ENCODE data around the gene TRIO.

TRIO gene

DNA sequence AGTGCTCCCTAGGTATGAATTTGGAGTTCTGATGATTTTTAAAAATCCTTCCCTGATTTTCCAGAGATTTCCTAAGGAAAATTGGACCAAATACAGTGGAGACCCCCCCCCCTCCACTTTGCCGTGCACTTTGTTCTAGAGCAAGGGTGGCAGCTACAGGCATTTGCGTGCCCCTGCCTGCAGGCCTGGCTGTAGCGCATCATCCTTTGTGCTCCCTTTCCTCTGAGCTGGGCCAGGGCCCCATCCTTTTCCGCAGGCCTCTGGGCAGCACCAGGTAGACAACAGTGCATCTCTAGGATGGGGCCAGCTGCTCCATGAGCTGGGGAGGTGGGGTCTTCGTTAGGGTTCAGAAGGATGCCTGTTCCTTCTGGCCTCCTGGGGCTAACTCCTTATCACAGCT is 39.6 kb downstream of the TRIO start:
- DNase-seq = no peak
- Histone ChIP-seq H3K4ac (ENCODE audit: low read depth, low read length) (no peak overlapping the region), H4K8ac (ENCODE audit: low read depth, low read length) (no peak overlapping the region), H2AK5ac (ENCODE audit: low read length) (no peak overlapping the region), H2BK5ac (ENCODE audit: low read length) (no peak overlapping the region), H3K36me3 (ENCODE audit: control insufficient read depth, insufficient read depth, low read length) (no peaks in the 10 kb centered on the region), H3K4me1 (ENCODE audit: control insufficient read depth, low read depth, low read length) (peaks cover 24% of the 10 kb centered on the region), H3K27ac (ENCODE audit: low read depth, low read length) (no peak overlapping the region), H3K27me3 (ENCODE audit: insufficient read depth, low read length, poor library complexity) (no peaks in the 10 kb centered on the region), H3K79me1 (ENCODE audit: low read length) (peaks cover 19% of the 10 kb centered on the region), H3K9ac (ENCODE audit: low read length) (no peak overlapping the region), H3K56ac (ENCODE audit: low read length) (no peak overlapping the region), H3K79me2 (ENCODE audit: control insufficient read depth, insufficient read depth, low read length) (peaks cover 81% of the 10 kb centered on the region), H2BK120ac (ENCODE audit: low read depth, low read length) (no peak overlapping the region), H3K18ac (ENCODE audit: low read length) (no peak overlapping the region), H2BK15ac (replicated peaks; ENCODE audit: low read depth) (no peak overlapping the region), H4K5ac (ENCODE audit: low read length) (no peak overlapping the region), H3K4me2 (ENCODE audit: low read length) (no peak overlapping the region), H3K4me3 (ENCODE audit: low read length) (no peak overlapping the region), H3K23ac (ENCODE audit: low read length) (no peak overlapping the region)
- WGBS (ENCODE audit: extremely low coverage, insufficient coverage, low lambda C conversion rate) = no CpG with 5 or more reads among the region's 5 CpGs

DNA sequence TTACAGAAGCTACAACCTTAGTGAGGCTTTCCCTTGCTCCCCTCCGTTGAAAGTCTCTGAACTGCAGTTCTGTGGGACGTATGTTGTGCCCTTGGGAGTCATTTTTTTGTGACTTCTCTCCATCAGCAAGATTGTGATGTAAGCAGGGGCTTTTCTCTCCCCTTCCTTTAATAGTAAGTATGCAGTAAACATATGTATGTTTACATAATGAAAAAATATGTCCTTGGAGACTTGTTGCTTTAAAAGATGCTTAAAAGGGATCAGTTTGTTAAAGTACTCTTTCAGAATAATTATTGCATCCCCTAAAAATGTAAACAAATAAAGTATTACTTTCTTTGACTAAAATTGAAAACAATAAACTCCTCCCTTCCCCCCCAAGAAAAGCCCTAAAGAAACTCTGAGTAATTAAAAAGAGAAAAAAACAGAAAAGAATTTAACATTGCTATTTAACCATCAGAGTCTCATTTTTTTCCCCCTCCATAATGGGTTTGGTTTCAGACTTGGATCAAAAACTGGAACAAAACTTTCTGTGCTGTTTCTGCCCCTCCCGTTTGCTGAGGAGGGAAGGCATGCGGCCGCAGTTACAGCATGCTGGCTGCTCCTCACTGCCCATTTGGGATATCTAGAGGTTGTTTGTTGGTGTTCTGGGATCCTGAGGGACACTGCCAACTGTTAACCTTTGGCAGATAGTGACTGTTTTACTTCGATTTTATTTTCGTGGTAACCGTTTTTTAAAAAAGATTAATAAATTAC is 40.2 kb downstream of the TRIO start:
- Histone ChIP-seq H3K4me1 (ENCODE audit: control insufficient read depth, low read depth, low read length) (peaks cover 19% of the 10 kb centered on the region), H3K4ac (ENCODE audit: low read depth, low read length) (no peak overlapping the region), H3K9ac (ENCODE audit: low read length) (no peak overlapping the region), H2BK5ac (ENCODE audit: low read length) (no peak overlapping the region), H3K56ac (ENCODE audit: low read length) (peak overlapping the region; percentile 46), H2AK5ac (ENCODE audit: low read length) (no peak overlapping the region), H3K18ac (ENCODE audit: low read length) (no peak overlapping the region), H3K79me1 (ENCODE audit: low read length) (peaks cover 17% of the 10 kb centered on the region), H2BK120ac (ENCODE audit: low read depth, low read length) (no peak overlapping the region), H3K4me2 (ENCODE audit: low read length) (no peak overlapping the region), H3K36me3 (ENCODE audit: control insufficient read depth, insufficient read depth, low read length) (no peaks in the 10 kb centered on the region), H2BK15ac (replicated peaks; ENCODE audit: low read depth) (no peak overlapping the region), H3K4me3 (ENCODE audit: low read length) (no peak overlapping the region), H4K5ac (ENCODE audit: low read length) (no peak overlapping the region), H3K27me3 (ENCODE audit: insufficient read depth, low read length, poor library complexity) (no peaks in the 10 kb centered on the region), H3K23ac (ENCODE audit: low read length) (no peak overlapping the region), H4K8ac (ENCODE audit: low read depth, low read length) (no peak overlapping the region), H3K79me2 (ENCODE audit: control insufficient read depth, insufficient read depth, low read length) (peaks cover 81% of the 10 kb centered on the region), H3K27ac (ENCODE audit: low read depth, low read length) (no peak overlapping the region)
- no CpG with 5 or more reads among the region's 8 CpGs for WGBS (ENCODE audit: extremely low coverage, insufficient coverage, low lambda C conversion rate)
- no peak for DNase-seq

DNA sequence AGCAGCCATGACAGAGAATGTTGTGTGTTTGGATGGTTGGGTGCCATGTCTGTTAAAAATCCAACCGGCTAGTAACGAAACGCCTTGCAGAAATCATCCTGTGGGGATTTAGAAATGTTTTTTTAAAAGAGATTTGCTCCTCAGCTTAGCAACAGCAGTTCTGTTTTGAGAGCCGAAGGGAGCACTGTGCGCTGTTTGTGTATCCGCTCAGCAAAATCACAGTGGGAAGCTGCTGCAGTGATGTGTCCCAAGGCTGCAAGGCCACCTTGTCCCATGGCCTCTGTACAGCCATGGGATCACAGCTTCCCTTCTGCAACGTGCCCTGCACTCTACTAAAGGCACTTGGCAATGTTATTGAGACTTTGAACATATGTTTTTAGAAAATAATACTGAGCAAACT is 40.9 kb downstream of the TRIO start:
- Histone ChIP-seq H3K23ac (ENCODE audit: low read length) (no peak overlapping the region), H3K18ac (ENCODE audit: low read length) (no peak overlapping the region), H2AK5ac (ENCODE audit: low read length) (no peak overlapping the region), H4K8ac (ENCODE audit: low read depth, low read length) (no peak overlapping the region), H3K79me2 (ENCODE audit: control insufficient read depth, insufficient read depth, low read length) (peaks cover 83% of the 10 kb centered on the region), H3K36me3 (ENCODE audit: control insufficient read depth, insufficient read depth, low read length) (no peaks in the 10 kb centered on the region), H3K27ac (ENCODE audit: low read depth, low read length) (no peak overlapping the region), H3K27me3 (ENCODE audit: insufficient read depth, low read length, poor library complexity) (no peaks in the 10 kb centered on the region), H3K9ac (ENCODE audit: low read length) (no peak overlapping the region), H4K5ac (ENCODE audit: low read length) (no peak overlapping the region), H2BK5ac (ENCODE audit: low read length) (no peak overlapping the region), H3K56ac (ENCODE audit: low read length) (no peak overlapping the region), H3K4me1 (ENCODE audit: control insufficient read depth, low read depth, low read length) (peaks cover 16% of the 10 kb centered on the region), H3K4me3 (ENCODE audit: low read length) (no peak overlapping the region), H3K79me1 (ENCODE audit: low read length) (peaks cover 17% of the 10 kb centered on the region), H3K4me2 (ENCODE audit: low read length) (no peak overlapping the region), H2BK15ac (replicated peaks; ENCODE audit: low read depth) (no peak overlapping the region), H2BK120ac (ENCODE audit: low read depth, low read length) (no peak overlapping the region), H3K4ac (ENCODE audit: low read depth, low read length) (no peak overlapping the region)
- no CpG with 5 or more reads among the region's 7 CpGs for WGBS (ENCODE audit: extremely low coverage, insufficient coverage, low lambda C conversion rate)
- no peak for DNase-seq

DNA sequence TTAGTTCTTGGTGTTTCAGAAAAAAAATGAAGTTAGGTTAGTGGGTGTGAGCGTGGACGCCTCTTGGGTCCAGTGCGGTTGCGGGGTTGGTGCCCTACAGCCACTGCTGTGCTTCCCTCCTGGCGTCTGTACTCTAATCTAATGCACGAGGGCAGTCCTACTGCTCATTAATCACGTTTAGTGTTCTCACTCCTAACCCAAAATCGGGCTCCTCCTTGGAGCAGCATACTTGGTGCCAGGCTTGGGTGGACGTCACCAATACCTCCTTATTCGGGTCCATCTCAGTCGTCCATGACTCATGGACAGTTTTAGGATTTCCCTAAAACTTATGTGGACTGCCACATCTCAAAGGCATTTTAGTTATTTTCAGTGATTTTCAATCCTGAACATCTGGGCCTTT is 41.6 kb downstream of the TRIO start:
- Histone ChIP-seq H3K4me3 (ENCODE audit: low read length) (no peak overlapping the region), H3K79me1 (ENCODE audit: low read length) (peaks cover 19% of the 10 kb centered on the region), H3K23ac (ENCODE audit: low read length) (no peak overlapping the region), H2BK5ac (ENCODE audit: low read length) (no peak overlapping the region), H3K9ac (ENCODE audit: low read length) (no peak overlapping the region), H3K4me2 (ENCODE audit: low read length) (no peak overlapping the region), H4K8ac (ENCODE audit: low read depth, low read length) (no peak overlapping the region), H3K36me3 (ENCODE audit: control insufficient read depth, insufficient read depth, low read length) (no peaks in the 10 kb centered on the region), H3K4me1 (ENCODE audit: control insufficient read depth, low read depth, low read length) (peaks cover 14% of the 10 kb centered on the region), H3K27ac (ENCODE audit: low read depth, low read length) (no peak overlapping the region), H3K18ac (ENCODE audit: low read length) (no peak overlapping the region), H2AK5ac (ENCODE audit: low read length) (no peak overlapping the region), H3K27me3 (ENCODE audit: insufficient read depth, low read length, poor library complexity) (no peaks in the 10 kb centered on the region), H3K79me2 (ENCODE audit: control insufficient read depth, insufficient read depth, low read length) (peaks cover 84% of the 10 kb centered on the region), H3K56ac (ENCODE audit: low read length) (no peak overlapping the region), H4K5ac (ENCODE audit: low read length) (no peak overlapping the region), H3K4ac (ENCODE audit: low read depth, low read length) (no peak overlapping the region), H2BK120ac (ENCODE audit: low read depth, low read length) (no peak overlapping the region), H2BK15ac (replicated peaks; ENCODE audit: low read depth) (no peak overlapping the region)
- WGBS (ENCODE audit: extremely low coverage, insufficient coverage, low lambda C conversion rate) = no CpG with 5 or more reads among the region's 11 CpGs
- no peak for DNase-seq

DNA sequence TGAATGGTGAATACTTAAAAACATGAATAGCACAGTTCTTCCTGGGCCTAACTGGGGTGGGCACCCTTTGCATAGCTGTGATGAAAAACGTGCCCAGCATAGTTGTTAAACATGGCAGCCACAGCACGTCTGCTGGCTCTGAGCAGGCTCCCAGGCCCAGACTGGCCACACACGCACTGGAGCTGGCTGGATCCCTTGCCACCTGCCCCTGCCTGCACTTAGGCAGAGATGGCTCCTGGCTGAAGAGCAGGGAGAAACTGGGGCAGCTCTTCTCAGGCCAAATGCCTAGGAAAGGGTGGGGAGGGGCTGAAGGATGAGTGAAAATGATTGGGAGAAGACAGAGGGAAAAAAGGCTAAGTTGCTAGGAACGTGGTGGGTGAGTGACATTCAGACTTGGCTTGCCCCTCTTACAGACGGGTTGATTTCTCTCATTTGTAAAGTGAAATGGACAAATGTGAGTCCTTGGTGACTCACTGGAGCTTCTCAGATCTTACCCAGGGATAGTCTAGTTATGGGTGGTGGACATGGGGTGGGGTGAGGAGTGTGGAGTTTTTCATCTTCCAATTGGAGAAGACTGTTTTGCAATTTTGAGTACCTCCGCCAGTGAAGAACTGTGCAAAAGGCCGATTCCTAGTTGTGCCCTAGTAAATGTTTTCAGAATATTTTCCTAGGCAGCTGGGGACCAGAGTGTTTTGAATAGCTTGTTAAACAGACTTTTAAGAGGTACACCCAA is 42.4 kb downstream of the TRIO start:
- no peaks in the 10 kb centered on the region for H3K36me3 ChIP-seq (ENCODE audit: control insufficient read depth, insufficient read depth, low read length)
- H3K56ac ChIP-seq (ENCODE audit: low read length) = no peak overlapping the region
- H3K27ac ChIP-seq (ENCODE audit: low read depth, low read length) = no peak overlapping the region
- H3K4me3 ChIP-seq (ENCODE audit: low read length) = no peak overlapping the region
- no peak overlapping the region for H3K9ac ChIP-seq (ENCODE audit: low read length)
- no peak overlapping the region for H3K4ac ChIP-seq (ENCODE audit: low read depth, low read length)
- H3K4me1 ChIP-seq (ENCODE audit: control insufficient read depth, low read depth, low read length) = peaks cover 14% of the 10 kb centered on the region
- DNase-seq = no peak
- H4K8ac ChIP-seq (ENCODE audit: low read depth, low read length) = no peak overlapping the region
- H3K27me3 ChIP-seq (ENCODE audit: insufficient read depth, low read length, poor library complexity) = no peaks in the 10 kb centered on the region
- H4K5ac ChIP-seq (ENCODE audit: low read length) = no peak overlapping the region
- no peak overlapping the region for H2BK5ac ChIP-seq (ENCODE audit: low read length)
- H3K23ac ChIP-seq (ENCODE audit: low read length) = no peak overlapping the region
- peaks cover 20% of the 10 kb centered on the region for H3K79me1 ChIP-seq (ENCODE audit: low read length)
- peaks cover 87% of the 10 kb centered on the region for H3K79me2 ChIP-seq (ENCODE audit: control insufficient read depth, insufficient read depth, low read length)
- WGBS (ENCODE audit: extremely low coverage, insufficient coverage, low lambda C conversion rate) = no CpG with 5 or more reads among the region's 7 CpGs
- H2AK5ac ChIP-seq (ENCODE audit: low read length) = no peak overlapping the region
- no peak overlapping the region for H3K18ac ChIP-seq (ENCODE audit: low read length)
- no peak overlapping the region for H2BK15ac ChIP-seq (replicated peaks; ENCODE audit: low read depth)
- H2BK120ac ChIP-seq (ENCODE audit: low read depth, low read length) = no peak overlapping the region
- H3K4me2 ChIP-seq (ENCODE audit: low read length) = no peak overlapping the region
